ENCODE results near the gene KLF12. TPM values are rescaled to one million over a fixed set of nuclear protein-coding genes. Genes with fewer than 3 reads are reported as not detected.

The KLF12 gene
- total and polyA plus RNA-seq, 2 donors (not counting 1 experiment from before 2014, with no cell fraction given) = 11.4 to 18.2 TPM

DNA sequence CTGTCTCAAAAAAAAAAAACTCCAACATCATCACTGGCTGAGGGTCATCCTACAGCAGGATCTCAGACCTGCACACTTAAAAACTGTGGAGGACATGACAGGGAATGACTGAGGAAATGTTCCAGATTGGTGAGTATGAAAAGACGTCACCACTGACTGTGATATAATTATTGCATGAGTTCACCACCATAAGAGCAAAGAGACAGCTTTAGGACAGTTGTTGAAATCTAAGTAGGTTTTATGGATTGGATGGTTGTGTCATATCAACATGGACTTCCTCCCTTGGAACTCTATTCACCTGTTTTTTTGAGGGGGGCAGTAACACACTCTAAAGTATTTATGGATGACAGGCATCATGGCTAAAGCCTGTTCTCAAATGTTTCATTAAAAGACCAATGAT lies 31.5 kb downstream of the KLF12 start:
- no peaks in the 10 kb centered on the region for H3K36me3 ChIP-seq (ENCODE audit: control insufficient read depth, insufficient read depth, low read length)
- TF ChIP-seq, protein P1, sequence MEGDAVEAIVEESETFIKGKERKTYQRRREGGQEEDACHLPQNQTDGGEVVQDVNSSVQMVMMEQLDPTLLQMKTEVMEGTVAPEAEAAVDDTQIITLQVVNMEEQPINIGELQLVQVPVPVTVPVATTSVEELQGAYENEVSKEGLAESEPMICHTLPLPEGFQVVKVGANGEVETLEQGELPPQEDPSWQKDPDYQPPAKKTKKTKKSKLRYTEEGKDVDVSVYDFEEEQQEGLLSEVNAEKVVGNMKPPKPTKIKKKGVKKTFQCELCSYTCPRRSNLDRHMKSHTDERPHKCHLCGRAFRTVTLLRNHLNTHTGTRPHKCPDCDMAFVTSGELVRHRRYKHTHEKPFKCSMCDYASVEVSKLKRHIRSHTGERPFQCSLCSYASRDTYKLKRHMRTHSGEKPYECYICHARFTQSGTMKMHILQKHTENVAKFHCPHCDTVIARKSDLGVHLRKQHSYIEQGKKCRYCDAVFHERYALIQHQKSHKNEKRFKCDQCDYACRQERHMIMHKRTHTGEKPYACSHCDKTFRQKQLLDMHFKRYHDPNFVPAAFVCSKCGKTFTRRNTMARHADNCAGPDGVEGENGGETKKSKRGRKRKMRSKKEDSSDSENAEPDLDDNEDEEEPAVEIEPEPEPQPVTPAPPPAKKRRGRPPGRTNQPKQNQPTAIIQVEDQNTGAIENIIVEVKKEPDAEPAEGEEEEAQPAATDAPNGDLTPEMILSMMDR (conservative IDR thresholded peaks at IDR 0.05 in 1 of 2, IDR thresholded peaks at IDR 0.05 in 1 of 2; ENCODE audit: low read depth in 1 of 2, low read length in 2 of 2) = no peak
- TF ChIP-seq EZH2 (IDR thresholded peaks at IDR 0.05; ENCODE audit: low read length, missing control alignments) = no peak
- no peak overlapping the region for H3K27ac ChIP-seq (ENCODE audit: insufficient read depth, low read length)
- H3K4me3 ChIP-seq (replicated peaks in 1 of 4; ENCODE audit: control extremely low read depth in 1 of 4, insufficient read depth in 1 of 4, low read depth in 3 of 4, low read length in 4 of 4) = no peak overlapping the region
- peaks cover 19% of the 10 kb centered on the region for H3K79me2 ChIP-seq (ENCODE audit: control insufficient read depth, insufficient read depth, low read length)
- H3K27me3 ChIP-seq (ENCODE audit: control insufficient read depth, insufficient read depth, low read length) = no peaks in the 10 kb centered on the region
- no peak for DNase-seq (ENCODE audit: low read depth in 2 of 2)
- no peak overlapping the region for H2AFZ ChIP-seq (ENCODE audit: low read length)
- H3K9me3 ChIP-seq (ENCODE audit: control insufficient read depth, insufficient read depth, low read depth, low read length) = no peaks in the 10 kb centered on the region
- no peaks in the 10 kb centered on the region for H4K20me1 ChIP-seq (ENCODE audit: control insufficient read depth, extremely low read depth, insufficient read depth, low read length)
- no peak overlapping the region for H3K9ac ChIP-seq (ENCODE audit: insufficient read depth, low read length)
- H3K4me1 ChIP-seq (ENCODE audit: control insufficient read depth, extremely low read depth, insufficient read depth, low read length) = no peaks in the 10 kb centered on the region
- H3K4me2 ChIP-seq (ENCODE audit: extremely low read depth, insufficient read depth, low read length) = no peak overlapping the region

DNA sequence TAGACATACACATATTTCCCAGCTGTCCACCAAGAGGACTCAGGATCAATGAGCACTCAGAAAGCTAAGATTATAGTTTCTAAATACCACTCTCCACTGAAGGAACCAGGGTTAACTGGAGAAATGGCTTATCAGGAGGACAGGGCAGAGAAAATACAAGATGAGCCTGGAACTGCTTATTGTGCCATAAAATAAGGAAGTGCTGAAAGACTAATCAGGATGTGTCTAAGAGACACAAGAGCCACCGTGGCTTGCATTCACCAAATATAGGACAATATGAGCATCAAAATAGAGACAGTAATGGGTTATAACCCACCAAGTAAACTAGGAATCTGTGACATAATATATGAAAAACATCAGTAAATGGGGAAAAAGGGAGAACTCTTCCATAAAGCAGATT lies 32.8 kb downstream of the KLF12 start:
- Histone ChIP-seq H3K4me1 (ENCODE audit: control insufficient read depth, extremely low read depth, insufficient read depth, low read length) (no peaks in the 10 kb centered on the region), H3K4me2 (ENCODE audit: extremely low read depth, insufficient read depth, low read length) (no peak overlapping the region), H3K36me3 (ENCODE audit: control insufficient read depth, insufficient read depth, low read length) (no peaks in the 10 kb centered on the region), H3K79me2 (ENCODE audit: control insufficient read depth, insufficient read depth, low read length) (peaks cover 17% of the 10 kb centered on the region), H3K9ac (ENCODE audit: insufficient read depth, low read length) (no peak overlapping the region), H3K27ac (ENCODE audit: insufficient read depth, low read length) (no peak overlapping the region), H2AFZ (ENCODE audit: low read length) (no peak overlapping the region), H3K9me3 (ENCODE audit: control insufficient read depth, insufficient read depth, low read depth, low read length) (no peaks in the 10 kb centered on the region), H4K20me1 (ENCODE audit: control insufficient read depth, extremely low read depth, insufficient read depth, low read length) (no peaks in the 10 kb centered on the region), H3K4me3 (replicated peaks in 1 of 4; ENCODE audit: control extremely low read depth in 1 of 4, insufficient read depth in 1 of 4, low read depth in 3 of 4, low read length in 4 of 4) (no peak overlapping the region), H3K27me3 (ENCODE audit: control insufficient read depth, insufficient read depth, low read length) (no peaks in the 10 kb centered on the region)
- DNase-seq (ENCODE audit: low read depth in 2 of 2) = no peak
- TF ChIP-seq EZH2 (IDR thresholded peaks at IDR 0.05; ENCODE audit: low read length, missing control alignments) = no peak
- TF ChIP-seq, protein P1 (conservative IDR thresholded peaks at IDR 0.05 in 1 of 2, IDR thresholded peaks at IDR 0.05 in 1 of 2; ENCODE audit: low read depth in 1 of 2, low read length in 2 of 2) = no peak

DNA sequence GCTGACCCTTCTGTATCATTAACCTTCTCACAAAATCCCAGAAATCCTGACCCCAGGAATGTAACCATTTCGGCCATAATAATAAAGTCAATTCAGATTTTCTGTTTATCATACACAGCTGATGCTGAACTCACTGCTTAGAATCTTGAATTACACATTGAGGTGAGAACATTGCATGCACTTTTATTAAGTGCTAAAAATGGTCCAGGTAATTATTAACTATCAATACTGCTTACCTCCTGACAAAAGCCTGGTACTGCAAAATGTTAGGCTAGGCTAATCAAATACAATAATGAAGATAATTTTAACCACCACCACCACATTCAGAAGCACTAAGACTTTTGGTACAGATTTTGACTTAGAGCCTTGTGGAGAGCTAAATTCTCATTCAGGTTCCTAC lies 36.1 kb downstream of the KLF12 start:
- TF ChIP-seq, protein P1 (conservative IDR thresholded peaks at IDR 0.05 in 1 of 2, IDR thresholded peaks at IDR 0.05 in 1 of 2; ENCODE audit: low read depth in 1 of 2, low read length in 2 of 2) = no peak
- no peak for TF ChIP-seq EZH2 (IDR thresholded peaks at IDR 0.05; ENCODE audit: low read length, missing control alignments)
- peaks cover 17% of the 10 kb centered on the region for H3K79me2 ChIP-seq (ENCODE audit: control insufficient read depth, insufficient read depth, low read length)

More for the DNA sequence above, 36.1 kb downstream of the KLF12 start:
- no peak for DNase-seq (ENCODE audit: low read depth in 2 of 2)
- no peaks in the 10 kb centered on the region for H3K9me3 ChIP-seq (ENCODE audit: control insufficient read depth, insufficient read depth, low read depth, low read length)
- no peak overlapping the region for H3K4me2 ChIP-seq (ENCODE audit: extremely low read depth, insufficient read depth, low read length)
- H3K9ac ChIP-seq (ENCODE audit: insufficient read depth, low read length) = no peak overlapping the region
- H3K27me3 ChIP-seq (ENCODE audit: control insufficient read depth, insufficient read depth, low read length) = no peaks in the 10 kb centered on the region
- no peak overlapping the region for H2AFZ ChIP-seq (ENCODE audit: low read length)
- no peak overlapping the region for H3K4me3 ChIP-seq (replicated peaks in 1 of 4; ENCODE audit: control extremely low read depth in 1 of 4, insufficient read depth in 1 of 4, low read depth in 3 of 4, low read length in 4 of 4)
- no peak overlapping the region for H3K27ac ChIP-seq (ENCODE audit: insufficient read depth, low read length)
- H4K20me1 ChIP-seq (ENCODE audit: control insufficient read depth, extremely low read depth, insufficient read depth, low read length) = no peaks in the 10 kb centered on the region
- H3K36me3 ChIP-seq (ENCODE audit: control insufficient read depth, insufficient read depth, low read length) = no peaks in the 10 kb centered on the region
- no peaks in the 10 kb centered on the region for H3K4me1 ChIP-seq (ENCODE audit: control insufficient read depth, extremely low read depth, insufficient read depth, low read length)
